ENCODE measurements around the gene MFAP2.

DNA sequence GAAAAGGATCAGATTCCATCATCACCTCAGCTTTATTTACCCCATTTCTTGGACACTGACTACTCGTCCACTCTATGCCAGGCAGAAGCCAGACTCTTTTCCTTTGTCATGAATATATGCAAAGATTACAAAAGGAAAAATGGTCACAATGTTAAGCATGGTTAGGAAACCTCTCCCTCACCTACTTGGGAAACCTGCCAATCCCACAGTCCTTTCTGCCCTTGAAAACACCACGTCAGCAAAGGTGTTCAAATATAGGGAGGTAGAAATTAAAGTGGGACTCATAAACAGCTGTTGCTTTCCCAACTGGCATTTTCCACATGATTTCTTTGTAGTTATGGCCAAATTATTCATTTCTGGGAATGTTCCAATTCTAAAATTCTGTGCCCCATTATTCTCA is 47.5 kb upstream of the MFAP2 start:
- TF ChIP-seq, protein P1, sequence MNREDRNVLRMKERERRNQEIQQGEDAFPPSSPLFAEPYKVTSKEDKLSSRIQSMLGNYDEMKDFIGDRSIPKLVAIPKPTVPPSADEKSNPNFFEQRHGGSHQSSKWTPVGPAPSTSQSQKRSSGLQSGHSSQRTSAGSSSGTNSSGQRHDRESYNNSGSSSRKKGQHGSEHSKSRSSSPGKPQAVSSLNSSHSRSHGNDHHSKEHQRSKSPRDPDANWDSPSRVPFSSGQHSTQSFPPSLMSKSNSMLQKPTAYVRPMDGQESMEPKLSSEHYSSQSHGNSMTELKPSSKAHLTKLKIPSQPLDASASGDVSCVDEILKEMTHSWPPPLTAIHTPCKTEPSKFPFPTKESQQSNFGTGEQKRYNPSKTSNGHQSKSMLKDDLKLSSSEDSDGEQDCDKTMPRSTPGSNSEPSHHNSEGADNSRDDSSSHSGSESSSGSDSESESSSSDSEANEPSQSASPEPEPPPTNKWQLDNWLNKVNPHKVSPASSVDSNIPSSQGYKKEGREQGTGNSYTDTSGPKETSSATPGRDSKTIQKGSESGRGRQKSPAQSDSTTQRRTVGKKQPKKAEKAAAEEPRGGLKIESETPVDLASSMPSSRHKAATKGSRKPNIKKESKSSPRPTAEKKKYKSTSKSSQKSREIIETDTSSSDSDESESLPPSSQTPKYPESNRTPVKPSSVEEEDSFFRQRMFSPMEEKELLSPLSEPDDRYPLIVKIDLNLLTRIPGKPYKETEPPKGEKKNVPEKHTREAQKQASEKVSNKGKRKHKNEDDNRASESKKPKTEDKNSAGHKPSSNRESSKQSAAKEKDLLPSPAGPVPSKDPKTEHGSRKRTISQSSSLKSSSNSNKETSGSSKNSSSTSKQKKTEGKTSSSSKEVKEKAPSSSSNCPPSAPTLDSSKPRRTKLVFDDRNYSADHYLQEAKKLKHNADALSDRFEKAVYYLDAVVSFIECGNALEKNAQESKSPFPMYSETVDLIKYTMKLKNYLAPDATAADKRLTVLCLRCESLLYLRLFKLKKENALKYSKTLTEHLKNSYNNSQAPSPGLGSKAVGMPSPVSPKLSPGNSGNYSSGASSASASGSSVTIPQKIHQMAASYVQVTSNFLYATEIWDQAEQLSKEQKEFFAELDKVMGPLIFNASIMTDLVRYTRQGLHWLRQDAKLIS (CRISPR knock-in tag; IDR thresholded peaks at IDR 0.05; ENCODE audit: borderline replicate concordance), result no peak
- no peak for TF ChIP-seq ZNF121 (CRISPR knock-in tag; IDR thresholded peaks at IDR 0.05)
- TF ChIP-seq, protein P2, sequence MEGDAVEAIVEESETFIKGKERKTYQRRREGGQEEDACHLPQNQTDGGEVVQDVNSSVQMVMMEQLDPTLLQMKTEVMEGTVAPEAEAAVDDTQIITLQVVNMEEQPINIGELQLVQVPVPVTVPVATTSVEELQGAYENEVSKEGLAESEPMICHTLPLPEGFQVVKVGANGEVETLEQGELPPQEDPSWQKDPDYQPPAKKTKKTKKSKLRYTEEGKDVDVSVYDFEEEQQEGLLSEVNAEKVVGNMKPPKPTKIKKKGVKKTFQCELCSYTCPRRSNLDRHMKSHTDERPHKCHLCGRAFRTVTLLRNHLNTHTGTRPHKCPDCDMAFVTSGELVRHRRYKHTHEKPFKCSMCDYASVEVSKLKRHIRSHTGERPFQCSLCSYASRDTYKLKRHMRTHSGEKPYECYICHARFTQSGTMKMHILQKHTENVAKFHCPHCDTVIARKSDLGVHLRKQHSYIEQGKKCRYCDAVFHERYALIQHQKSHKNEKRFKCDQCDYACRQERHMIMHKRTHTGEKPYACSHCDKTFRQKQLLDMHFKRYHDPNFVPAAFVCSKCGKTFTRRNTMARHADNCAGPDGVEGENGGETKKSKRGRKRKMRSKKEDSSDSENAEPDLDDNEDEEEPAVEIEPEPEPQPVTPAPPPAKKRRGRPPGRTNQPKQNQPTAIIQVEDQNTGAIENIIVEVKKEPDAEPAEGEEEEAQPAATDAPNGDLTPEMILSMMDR (IDR thresholded peaks at IDR 0.05), result no peak
